Stomach (tissue), 9 donors: ENCODE results near the gene ZBTB7B. TPM values are rescaled to one million over a fixed set of nuclear protein-coding genes. Genes with fewer than 3 reads are reported as not detected.

Source experiments
- DNase-seq, 2 donors: peaks; one replicate each; pipeline versions ENCODE4 v3.0.0 to v3.0.0-alpha.2; 2013 to 2019
- H3K27ac ChIP-seq, 5 donors: fragments of 200-600 bp in 4 of 5; sonication (generic) in 4 of 5; one replicate each; pipeline ENCODE4 v1.5.1; 2013 to 2019; ENCODE audit warnings: mild to moderate bottlenecking in 1 of 5, moderate library complexity in 1 of 5
- H3K27me3 ChIP-seq, 3 donors: fragments of 200-600 bp; sonication (generic); one replicate each; pipeline ENCODE4 v1.5.1; 2017 to 2019; ENCODE audit warnings: mixed run types in 1 of 3
- H3K36me3 ChIP-seq, 4 donors: fragments of 200-600 bp; sonication (generic); 1 replicate in 3 of 4; 2 replicates in 1 of 4; pipeline ENCODE4 v1.5.1; 2016 to 2019
- H3K4me1 ChIP-seq, 4 donors: fragments of 200-600 bp; sonication (generic); one replicate each; pipeline ENCODE4 v1.5.1; 2016 to 2019
- H3K4me3 ChIP-seq, 4 donors: fragments of 200-600 bp; sonication (generic) in 3 of 4; one replicate each; pipeline ENCODE4 v1.5.1; 2016 to 2019; ENCODE audit warnings: mild to moderate bottlenecking in 1 of 4
- H3K9me3 ChIP-seq, 4 donors: fragments of 200-600 bp; sonication (generic); one replicate each; pipeline ENCODE4 v1.5.1; 2016 to 2019
- EP300 ChIP-seq: sonication (generic); formaldehyde crosslinking; IDR thresholded peaks from one replicate; pipeline ENCODE4 v1.6.1; 2017; ENCODE audit warnings: antibody characterized with exemption
- POLR2A ChIP-seq, 4 donors: fragments of 450-650 bp; IDR thresholded peaks; one replicate each; pipeline ENCODE4 v1.6.1; 2016; ENCODE audit warnings: antibody characterized with exemption in 4 of 4, control low read depth in 2 of 4, mild to moderate bottlenecking in 1 of 4, moderate library complexity in 1 of 4
- POLR2AphosphoS5 ChIP-seq, 3 donors: sonication (generic); formaldehyde crosslinking; IDR thresholded peaks; one replicate each; pipeline ENCODE4 v1.6.1; 2016; ENCODE audit warnings: antibody characterized with exemption in 3 of 3
- WGBS, 5 donors: extraction: QIAGEN DNeasy Blood & Tissue Kit in 3 of 5; methylation state at CpG; one replicate each; pipeline versions ENCODE4 v1.1.5 to v1.1.7; 2013 to 2018; 5-methylcytosine and 5-hydroxymethylcytosine counted together
- intact Hi-C: fragments of 100-400 bp; cut with DNase I; formaldehyde crosslinking; loops from one replicate; pipeline ENCODE4 v1.15.1; 2023; ENCODE audit warnings: low total_unique reads
- polyA plus RNA-seq, 3 donors: library from polyadenylated mRNA; stranded (reverse); fragments of 200-250 nt; gene quantifications; one replicate each; pipeline ENCODE4 v1.2.3, GENCODE V29; 2013
- total RNA-seq, 5 donors: library from RNA; depleted of rRNA; stranded (reverse); fragments of >200 nt; gene quantifications; one replicate each; pipeline versions ENCODE4 v1.1.0 to v1.2.3, GENCODE V29; 2014 to 2016
- TF ChIP-seq, protein P1 (sequence below), 7 experiments: fragments of 450-650 bp in 4 of 7; fragments of 200-600 bp in 3 of 7; sonication (generic) in 3 of 7; IDR thresholded peaks; one replicate each; pipeline ENCODE4 v1.5.1; 2016 to 2019; ENCODE audit warnings: antibody characterized with exemption in 7 of 7, control low read depth in 2 of 7, mild to moderate bottlenecking in 1 of 7
- donor health status: healthy with polysubstance abuse.
- donor health status: Bipolar disorder and iron deficiency.
- donor health status: healthy.

Gene ZBTB7B
- total and polyA plus RNA-seq, 8 donors: 29.6 to 134 (median 38.1) TPM

DNA sequence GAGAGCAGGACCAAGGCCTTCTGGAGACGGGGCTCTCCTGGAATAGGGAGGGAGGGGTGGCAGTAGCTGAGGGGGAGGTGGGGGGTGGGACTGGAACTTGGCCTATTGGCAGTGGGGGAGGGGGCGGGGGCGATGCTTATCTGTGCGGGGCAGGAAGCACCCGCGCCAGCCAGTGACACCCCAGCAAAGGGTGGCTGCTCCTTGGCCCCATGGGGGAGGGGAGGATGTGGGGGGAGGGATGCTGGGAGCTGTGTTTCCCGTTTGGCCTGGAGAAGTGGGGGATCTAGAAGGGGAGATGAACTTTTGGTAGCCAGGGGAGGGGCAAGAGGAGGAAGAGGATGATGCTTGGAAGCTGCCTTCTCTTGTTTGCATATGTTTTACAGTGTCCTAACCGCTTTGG lies 11.0 kb downstream of the ZBTB7B start:
- no peaks in the 10 kb centered on the region for H3K27me3 ChIP-seq
- intact Hi-C loops: loop anchor here (10.0 kb wide), 1 partner anchor 49 kb away; the partner anchor contains the start of gene PYGO2
- 26 to 39% (median 33%) methylated on average over 6 to 8 of the region's 8 CpGs for WGBS, 5 donors
- peak overlapping the region; percentile 63 to 100 (median 99) for H3K27ac ChIP-seq
- H3K4me3 ChIP-seq: peak overlapping the region in 1 of 4 donors; percentile 3
- TF ChIP-seq, protein P1, sequence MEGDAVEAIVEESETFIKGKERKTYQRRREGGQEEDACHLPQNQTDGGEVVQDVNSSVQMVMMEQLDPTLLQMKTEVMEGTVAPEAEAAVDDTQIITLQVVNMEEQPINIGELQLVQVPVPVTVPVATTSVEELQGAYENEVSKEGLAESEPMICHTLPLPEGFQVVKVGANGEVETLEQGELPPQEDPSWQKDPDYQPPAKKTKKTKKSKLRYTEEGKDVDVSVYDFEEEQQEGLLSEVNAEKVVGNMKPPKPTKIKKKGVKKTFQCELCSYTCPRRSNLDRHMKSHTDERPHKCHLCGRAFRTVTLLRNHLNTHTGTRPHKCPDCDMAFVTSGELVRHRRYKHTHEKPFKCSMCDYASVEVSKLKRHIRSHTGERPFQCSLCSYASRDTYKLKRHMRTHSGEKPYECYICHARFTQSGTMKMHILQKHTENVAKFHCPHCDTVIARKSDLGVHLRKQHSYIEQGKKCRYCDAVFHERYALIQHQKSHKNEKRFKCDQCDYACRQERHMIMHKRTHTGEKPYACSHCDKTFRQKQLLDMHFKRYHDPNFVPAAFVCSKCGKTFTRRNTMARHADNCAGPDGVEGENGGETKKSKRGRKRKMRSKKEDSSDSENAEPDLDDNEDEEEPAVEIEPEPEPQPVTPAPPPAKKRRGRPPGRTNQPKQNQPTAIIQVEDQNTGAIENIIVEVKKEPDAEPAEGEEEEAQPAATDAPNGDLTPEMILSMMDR (IDR thresholded peaks at IDR 0.05): no peak
- TF ChIP-seq POLR2AphosphoS5 (IDR thresholded peaks at IDR 0.05) (no peak), EP300 (no peak), POLR2A (IDR thresholded peaks at IDR 0.05) (no peak)
- H3K36me3 ChIP-seq: peaks cover 28 to 56% (median 44%) of the 10 kb centered on the region in 4 donors
- DNase-seq: peak in 1 of 2 donors; percentile 32
- peaks cover 73 to 98% (median 96%) of the 10 kb centered on the region in 4 donors for H3K4me1 ChIP-seq
- no peaks in the 10 kb centered on the region for H3K9me3 ChIP-seq

DNA sequence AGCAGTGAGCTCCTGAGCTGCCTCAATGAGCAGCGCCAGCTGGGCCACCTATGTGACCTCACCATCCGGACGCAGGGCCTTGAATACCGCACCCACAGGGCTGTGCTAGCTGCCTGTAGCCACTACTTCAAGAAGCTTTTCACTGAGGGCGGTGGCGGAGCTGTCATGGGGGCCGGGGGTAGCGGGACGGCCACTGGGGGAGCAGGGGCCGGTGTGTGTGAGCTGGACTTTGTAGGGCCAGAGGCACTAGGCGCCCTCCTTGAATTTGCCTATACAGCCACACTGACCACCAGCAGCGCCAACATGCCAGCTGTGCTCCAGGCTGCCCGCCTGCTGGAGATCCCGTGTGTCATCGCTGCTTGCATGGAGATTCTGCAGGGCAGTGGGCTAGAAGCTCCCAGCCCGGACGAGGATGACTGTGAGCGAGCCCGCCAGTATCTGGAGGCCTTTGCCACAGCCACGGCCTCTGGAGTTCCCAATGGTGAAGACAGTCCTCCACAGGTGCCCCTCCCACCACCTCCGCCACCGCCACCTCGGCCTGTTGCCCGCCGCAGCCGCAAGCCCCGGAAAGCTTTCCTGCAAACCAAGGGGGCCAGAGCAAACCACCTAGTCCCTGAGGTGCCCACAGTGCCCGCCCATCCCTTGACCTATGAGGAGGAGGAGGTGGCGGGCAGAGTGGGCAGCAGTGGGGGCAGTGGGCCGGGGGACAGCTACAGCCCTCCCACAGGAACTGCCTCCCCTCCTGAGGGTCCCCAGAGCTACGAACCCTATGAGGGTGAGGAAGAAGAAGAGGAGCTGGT lies 12.3 kb downstream of the ZBTB7B start:
- Histone ChIP-seq H3K27ac (peak overlapping the region in 4 of 5 donors; percentile 83 to 100 (median 99)), H3K9me3 (no peaks in the 10 kb centered on the region), H3K27me3 (no peaks in the 10 kb centered on the region), H3K4me1 (peaks cover 61 to 94% (median 86%) of the 10 kb centered on the region in 4 donors), H3K36me3 (peaks cover 28 to 56% (median 44%) of the 10 kb centered on the region in 4 donors), H3K4me3 (no peak overlapping the region)
- intact Hi-C loops: loop anchor here (10.0 kb wide), 1 partner anchor 50 kb away; the partner anchor contains the start of gene PYGO2
- 84 to 92% (median 88%) methylated on average over 17 to 31 of the region's 31 CpGs for WGBS, 5 donors
- no peak for DNase-seq
- no peak for TF ChIP-seq EP300
- TF ChIP-seq POLR2A (IDR thresholded peaks at IDR 0.05): no peak
- no peak for TF ChIP-seq POLR2AphosphoS5 (IDR thresholded peaks at IDR 0.05)
- TF ChIP-seq, protein P1 (IDR thresholded peaks at IDR 0.05): no peak

DNA sequence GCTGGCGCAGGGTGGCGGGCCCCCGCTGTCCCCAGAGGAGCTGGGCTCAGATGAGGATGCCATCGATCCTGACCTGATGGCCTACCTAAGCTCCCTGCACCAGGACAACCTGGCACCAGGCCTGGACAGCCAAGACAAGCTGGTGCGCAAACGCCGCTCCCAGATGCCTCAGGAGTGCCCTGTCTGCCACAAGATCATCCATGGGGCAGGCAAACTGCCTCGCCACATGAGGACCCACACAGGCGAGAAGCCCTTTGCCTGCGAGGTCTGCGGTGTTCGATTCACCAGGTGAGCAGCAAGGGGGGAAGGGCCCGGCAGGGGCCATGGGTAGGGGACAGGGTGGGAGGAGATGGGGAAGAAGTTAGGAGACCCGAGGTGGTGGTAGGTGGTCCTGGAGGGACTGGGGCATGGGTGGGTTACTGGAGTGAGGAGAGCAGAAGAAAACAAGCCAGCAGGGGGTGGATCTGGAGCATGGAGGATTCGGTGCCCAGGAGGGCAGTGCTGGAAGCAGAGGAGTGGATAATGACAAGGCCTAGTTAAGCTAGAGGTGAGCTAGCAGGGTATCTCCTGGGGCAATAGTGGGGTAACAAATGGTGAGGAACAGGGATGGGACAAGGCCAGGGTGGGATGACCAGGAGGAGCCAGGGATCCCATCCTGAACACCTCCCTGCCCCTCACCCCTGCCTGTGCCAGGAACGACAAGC lies 13.1 kb downstream of the ZBTB7B start:
- TF ChIP-seq EP300 (no peak), POLR2AphosphoS5 (IDR thresholded peaks at IDR 0.05) (peak in 1 of 3 donors; percentile 15)
- Histone ChIP-seq H3K9me3 (no peaks in the 10 kb centered on the region), H3K27ac (peak overlapping the region; percentile 83 to 100 (median 92)), H3K4me1 (peaks cover 53 to 86% (median 79%) of the 10 kb centered on the region in 4 donors), H3K36me3 (peaks cover 28 to 53% (median 43%) of the 10 kb centered on the region in 4 donors), H3K27me3 (no peaks in the 10 kb centered on the region), H3K4me3 (no peak overlapping the region)
- DNase-seq: no peak
- 72 to 76% (median 73%) methylated on average over 9 to 16 of the region's 16 CpGs for WGBS, 5 donors
- intact Hi-C loops: loop anchor here (10.0 kb wide), 1 partner anchor 51 kb away; the partner anchor contains the start of gene PYGO2

DNA sequence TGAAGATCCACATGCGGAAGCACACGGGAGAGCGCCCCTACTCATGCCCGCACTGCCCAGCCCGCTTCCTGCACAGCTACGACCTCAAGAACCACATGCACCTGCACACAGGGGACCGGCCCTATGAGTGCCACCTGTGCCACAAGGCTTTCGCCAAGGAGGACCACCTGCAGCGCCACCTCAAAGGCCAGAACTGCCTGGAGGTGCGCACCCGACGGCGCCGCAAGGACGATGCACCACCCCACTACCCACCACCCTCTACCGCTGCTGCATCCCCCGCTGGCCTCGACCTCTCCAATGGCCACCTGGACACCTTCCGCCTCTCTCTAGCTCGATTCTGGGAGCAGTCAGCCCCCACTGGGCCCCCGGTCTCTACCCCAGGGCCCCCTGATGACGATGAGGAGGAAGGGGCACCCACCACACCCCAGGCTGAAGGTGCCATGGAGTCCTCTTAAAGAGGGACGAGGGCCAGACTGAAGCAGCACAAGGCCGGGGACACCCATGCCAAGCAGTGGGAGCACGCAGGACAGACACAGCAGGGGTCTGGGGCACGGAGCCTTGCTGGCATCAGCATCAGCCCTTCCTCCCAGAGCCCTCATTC lies 13.7 kb downstream of the ZBTB7B start:
- peaks cover 28 to 47% (median 36%) of the 10 kb centered on the region in 4 donors for H3K36me3 ChIP-seq
- peak overlapping the region in 1 of 4 donors; percentile 39 for H3K4me3 ChIP-seq
- 59 to 86% (median 69%) methylated on average over 22 to 26 of the region's 26 CpGs for WGBS, 5 donors
- no peaks in the 10 kb centered on the region for H3K9me3 ChIP-seq
- no peak for DNase-seq
- peak overlapping the region; percentile 83 to 100 (median 92) for H3K27ac ChIP-seq
- intact Hi-C loops: loop anchor here (10.0 kb wide), 1 partner anchor 52 kb away; the partner anchor contains the start of gene PYGO2
- no peaks in the 10 kb centered on the region for H3K27me3 ChIP-seq
- peaks cover 47 to 79% (median 72%) of the 10 kb centered on the region in 4 donors for H3K4me1 ChIP-seq
- TF ChIP-seq EP300 (no peak), POLR2A (IDR thresholded peaks at IDR 0.05) (no peak), POLR2AphosphoS5 (IDR thresholded peaks at IDR 0.05) (no peak)
- TF ChIP-seq, protein P1 (IDR thresholded peaks at IDR 0.05): no peak
